ENCODE measurements around the gene MAST1. TPM values are rescaled to one million over a fixed set of nuclear protein-coding genes. Genes with fewer than 3 reads are reported as not detected.

Gene MAST1
- total RNA-seq, 2 experiments from 2014 or later: 0.59 to 0.92 TPM

DNA sequence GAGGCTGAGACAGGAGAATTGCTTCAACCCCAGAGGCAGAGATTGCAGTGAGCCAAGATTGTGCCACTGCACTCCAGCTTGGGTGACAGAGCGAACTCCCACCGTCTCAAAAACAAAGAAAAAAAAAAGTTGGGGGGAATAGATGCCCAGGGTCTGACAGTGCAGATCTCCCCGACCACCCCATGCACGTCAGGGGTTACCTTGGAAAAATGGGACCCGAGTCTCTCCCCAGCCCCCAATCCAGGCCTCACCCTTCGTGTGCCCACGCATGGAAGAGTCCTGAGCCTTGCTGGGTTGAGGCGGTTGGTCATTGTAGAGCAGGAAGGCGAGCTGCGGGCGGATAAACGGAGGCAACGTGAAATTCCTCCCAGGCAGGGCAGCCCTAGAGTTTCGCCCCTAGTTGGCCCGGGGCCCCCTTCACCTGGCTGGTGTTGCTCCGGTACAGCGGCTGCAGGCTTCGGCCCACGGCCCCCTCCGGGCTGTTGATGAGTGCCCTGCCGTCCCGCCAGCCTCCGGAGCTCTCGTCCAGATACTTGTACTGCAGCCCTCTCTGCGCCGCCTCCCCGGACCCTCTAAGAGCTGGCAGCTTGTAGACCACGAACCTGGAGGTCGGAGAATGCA is 42.3 kb downstream of the MAST1 start:
- POLR2A ChIA-PET: interaction anchor here (1.0 to 1.1 kb wide), 2 partner anchors 33 to 57 kb away, joined by 3 read pairs; partner anchors contain the start of gene CALR
- CTCF ChIA-PET: interaction anchor here (0.7 to 2.4 kb wide), 5 partner anchors 10 to 85 kb away, joined by 3 to 13 read pairs (median 7); partner anchors contain the start of gene GCDH

DNA sequence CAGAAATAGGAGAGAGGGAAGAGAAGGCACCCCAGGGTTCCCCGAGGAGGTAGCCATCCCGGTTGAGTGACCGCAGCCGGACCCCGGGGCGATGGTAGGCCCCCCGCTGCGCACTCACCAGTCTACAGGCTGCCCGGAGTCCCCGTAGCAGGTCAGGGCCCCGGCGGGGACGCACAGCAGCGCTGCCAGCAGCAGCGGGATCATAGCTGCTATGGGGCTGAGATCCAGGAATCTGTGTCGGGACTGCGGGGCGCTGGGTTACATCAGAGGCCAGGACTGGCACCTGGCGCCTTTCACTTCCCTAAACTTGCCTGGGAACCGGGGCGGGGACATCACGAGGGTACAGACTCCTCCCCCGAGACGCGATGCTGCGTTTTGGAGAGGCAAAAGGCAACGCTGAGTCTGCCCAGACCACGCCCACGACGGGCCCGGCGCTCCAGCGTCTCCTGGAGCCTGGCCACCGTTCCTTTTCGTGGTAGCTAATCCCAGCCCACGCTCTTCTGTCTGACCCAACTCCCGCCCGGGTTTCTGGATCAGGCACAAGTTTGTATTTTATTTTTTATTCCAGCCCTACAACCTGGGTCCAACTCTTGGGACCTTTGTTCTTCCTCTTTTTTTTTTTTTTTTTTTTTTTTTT is 43.0 kb downstream of the MAST1 start, which contains the start of gene DNASE2:
DNASE2 (minus strand) TSS at position 278 of the 637 bp plus-strand sequence; CDS start at position 204, 74 bp downstream.
- ChIA-PET POLR2A (interaction anchor here (0.7 to 1.1 kb wide), 4 partner anchors 9 to 57 kb away, joined by 3 read pairs; partner anchors contain the start of genes CALR and GCDH), CTCF (interaction anchor here (0.7 to 2.4 kb wide), 6 partner anchors 10 to 213 kb away, joined by 3 to 13 read pairs (median 6); partner anchors contain the start of gene GCDH)

DNA sequence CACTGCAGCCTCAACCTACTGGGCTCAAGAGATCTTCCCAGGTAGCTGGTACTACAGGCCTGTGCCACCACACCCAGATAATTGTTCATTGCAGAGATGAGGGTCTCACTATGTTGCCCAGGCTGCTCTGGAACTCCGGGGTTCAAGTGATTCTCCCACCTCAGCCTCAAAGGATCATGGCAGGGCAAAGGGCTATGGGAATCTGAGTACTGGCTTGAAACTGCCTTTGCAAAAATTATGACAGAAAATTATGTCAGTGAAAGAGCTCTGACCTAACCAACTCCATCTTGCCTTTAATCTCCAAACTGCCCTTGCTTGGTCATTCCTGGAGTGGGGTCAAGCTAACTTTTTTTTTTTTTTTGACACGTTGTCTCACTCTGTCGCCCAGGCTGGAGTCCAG is 44.3 kb downstream of the MAST1 start:
- CTCF ChIA-PET: interaction anchor here (1.5 to 2.4 kb wide), 3 partner anchors 83 to 211 kb away, joined by 4 to 13 read pairs (median 5); no protein-coding TSS in a partner anchor

GRCh38 chr19:12884202-12884601 is 45.9 kb downstream of the MAST1 start:
- POLR2A ChIA-PET: interaction anchor here (1.6 to 1.8 kb wide), 2 partner anchors 48 to 49 kb away, joined by 5 to 7 read pairs; partner anchors contain the start of gene FARSA

More for the DNA sequence above, 44.3 kb downstream of the MAST1 start:
- POLR2A ChIA-PET: interaction anchor here (0.7 to 0.8 kb wide), 2 partner anchors 9 to 148 kb away, joined by 3 to 4 read pairs; partner anchors contain the start of genes GCDH and TRIR

DNA sequence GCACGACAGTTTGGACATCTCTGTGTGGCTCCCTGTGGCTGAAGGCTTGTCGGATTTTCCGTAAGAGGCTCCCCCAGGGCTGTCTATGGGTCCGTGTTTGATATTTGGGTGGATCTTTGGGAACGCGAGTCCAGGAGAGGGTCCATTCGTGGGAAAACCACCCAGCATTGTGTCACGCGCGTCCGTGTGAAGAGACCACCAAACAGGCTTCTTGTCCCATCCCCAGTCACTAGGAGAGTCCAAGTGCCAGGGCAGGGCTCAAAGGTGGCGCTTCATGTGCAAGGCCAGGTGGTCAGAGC is 46.3 kb downstream of the MAST1 start:
- ChIA-PET POLR2A (interaction anchor here (0.7 to 1.8 kb wide), 6 partner anchors 38 to 202 kb away, joined by 3 to 7 read pairs (median 4); partner anchors contain the start of gene FARSA), CTCF (interaction anchor here (0.6 to 4.2 kb wide), 21 partner anchors 8 to 298 kb away, joined by 3 to 35 read pairs (median 5); partner anchors contain the start of genes FARSA, GADD45GIP1 and SYCE2)

More at GRCh38 chr19:12884202-12884601, 45.9 kb downstream of the MAST1 start:
- CTCF ChIA-PET: interaction anchor here (0.9 to 4.2 kb wide), 9 partner anchors 11 to 124 kb away, joined by 3 to 35 read pairs (median 5); partner anchors contain the start of genes GADD45GIP1 and SYCE2

GRCh38 chr19:12884926-12885748 is 46.8 kb downstream of the MAST1 start:
- ChIA-PET POLR2A (interaction anchor here (0.6 to 1.8 kb wide), 10 partner anchors 13 to 203 kb away, joined by 3 to 9 read pairs (median 4); partner anchors contain the start of gene FARSA), CTCF (interaction anchor here (0.6 to 4.2 kb wide), 25 partner anchors 9 to 297 kb away, joined by 3 to 35 read pairs (median 5); partner anchors contain the start of genes FARSA, GADD45GIP1 and SYCE2)

GRCh38 chr19:12885749-12886650 is 47.7 kb downstream of the MAST1 start:
- ChIA-PET POLR2A (interaction anchor here (0.6 to 1.8 kb wide), 9 partner anchors 13 to 204 kb away, joined by 3 to 9 read pairs (median 5); partner anchors contain the start of gene FARSA), CTCF (interaction anchor here (0.9 to 4.2 kb wide), 19 partner anchors 9 to 217 kb away, joined by 3 to 35 read pairs (median 5); partner anchors contain the start of genes FARSA and SYCE2)

DNA sequence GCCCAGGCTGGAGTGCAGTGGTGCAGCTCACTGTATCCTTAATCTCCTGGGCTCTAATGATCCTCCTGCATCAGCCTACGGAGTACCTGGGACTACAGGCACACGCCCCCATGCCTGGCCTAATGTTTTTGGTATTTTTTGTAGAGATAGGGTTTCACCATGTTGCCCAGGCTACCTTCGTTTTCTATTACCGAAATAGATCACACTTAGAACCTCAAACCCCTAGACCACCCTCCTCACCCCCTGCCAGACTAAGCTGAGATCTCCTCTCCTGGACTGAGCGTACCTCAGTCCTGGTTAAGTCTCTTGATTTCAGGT is 48.3 kb downstream of the MAST1 start:
- ChIA-PET POLR2A (no interaction called here), CTCF (interaction anchor here (2.0 to 4.2 kb wide), 4 partner anchors 38 to 79 kb away, joined by 5 to 35 read pairs (median 8); partner anchors contain the start of gene FARSA)

- ChIA-PET POLR2A (no interaction called here), CTCF (interaction anchor here (4.2 kb wide), 1 partner anchor 78 kb away, joined by 35 read pairs; no protein-coding TSS in a partner anchor)
Observed at GRCh38 chr19:12886969-12887747, 48.8 kb downstream of the MAST1 start, which contains the start of gene KLF1. Gene KLF1 (minus strand): TSS chr19:12887201. CDS start chr19:12887140, 61 bp downstream.

- ChIA-PET CTCF (interaction anchor here (1.3 kb wide), 1 partner anchor 9 kb away, joined by 3 read pairs; no protein-coding TSS in a partner anchor), POLR2A (interaction anchor here (1.0 kb wide), 1 partner anchor 25 kb away, joined by 5 read pairs; no protein-coding TSS in a partner anchor)
Observed at GRCh38 chr19:12888006-12888603, 49.8 kb downstream of the MAST1 start.

DNA sequence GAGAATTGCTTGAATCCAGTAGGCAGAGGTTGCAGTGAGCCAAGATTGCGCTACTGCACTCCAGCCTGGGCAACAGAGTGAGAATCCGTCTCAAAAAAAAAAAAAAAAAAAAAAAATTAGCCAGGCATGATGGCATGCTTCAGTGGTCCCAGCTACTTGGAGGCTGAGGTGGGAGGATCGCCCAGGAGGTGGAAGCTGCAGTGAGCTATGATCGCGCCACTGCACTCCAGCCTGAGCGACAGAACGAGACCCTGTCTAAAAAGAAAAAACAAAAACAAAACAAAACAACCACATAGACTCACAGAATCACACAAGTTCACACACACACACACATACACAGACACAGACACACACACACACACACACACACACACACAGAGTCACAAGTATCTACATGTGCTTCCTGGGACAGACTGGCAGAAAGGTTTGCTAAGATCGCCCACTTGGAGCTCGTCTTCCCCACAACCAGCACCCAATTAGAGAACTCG is 52.0 kb downstream of the MAST1 start:
- POLR2A ChIA-PET: interaction anchor here (0.6 to 1.5 kb wide), 8 partner anchors 9 to 209 kb away, joined by 3 to 9 read pairs (median 4); partner anchors contain the start of genes CALR, DNASE2 and FARSA
- CTCF ChIA-PET: interaction anchor here (0.6 to 2.6 kb wide), 10 partner anchors 9 to 130 kb away, joined by 3 to 11 read pairs (median 4); partner anchors contain the start of genes DNASE2 and FARSA

DNA sequence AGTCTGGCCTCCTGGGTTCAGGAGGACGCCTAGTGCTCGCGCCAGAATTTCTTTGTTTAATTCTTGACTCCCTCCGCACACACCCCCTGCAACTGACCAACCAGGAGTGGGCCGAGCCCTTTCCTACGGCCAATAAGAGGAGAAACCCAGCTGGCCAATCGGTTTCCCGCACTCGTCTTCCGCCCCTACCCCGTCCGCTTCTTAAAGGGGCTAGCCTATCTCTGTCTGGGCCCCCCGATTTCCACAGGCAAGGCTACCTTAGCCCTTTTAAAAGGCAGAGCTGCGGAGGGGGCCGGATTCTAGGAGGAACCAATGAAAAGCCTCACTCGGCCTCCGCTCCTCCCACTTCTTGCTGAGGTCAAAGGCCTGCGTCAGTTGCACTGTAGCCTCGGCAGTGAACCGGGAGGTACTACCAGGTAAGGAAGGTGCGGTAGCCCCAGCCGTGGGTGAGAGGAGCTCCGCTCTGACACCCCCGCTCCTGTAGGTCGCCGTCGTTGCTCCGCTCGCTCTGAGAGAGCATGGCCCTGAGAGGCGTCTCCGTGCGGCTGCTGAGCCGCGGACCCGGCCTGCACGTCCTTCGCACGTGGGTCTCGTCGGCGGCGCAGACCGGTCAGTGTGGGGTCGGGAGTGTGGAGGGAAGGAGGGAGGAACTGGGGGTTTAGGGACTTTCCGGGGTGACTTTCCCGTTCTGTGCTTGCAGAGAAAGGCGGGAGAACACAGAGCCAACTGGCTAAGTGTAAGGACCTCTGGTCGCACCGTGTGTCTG is 52.7 kb downstream of the MAST1 start, which contains the start of gene GCDH:
GCDH (plus strand) TSS at position 374 of the 766 bp plus-strand sequence; CDS start at position 519, 145 bp downstream.
- ChIA-PET POLR2A (interaction anchor here (0.6 to 1.5 kb wide), 8 partner anchors 9 to 210 kb away, joined by 3 to 9 read pairs (median 4); partner anchors contain the start of genes CALR, DNASE2 and FARSA), CTCF (interaction anchor here (0.6 to 2.6 kb wide), 10 partner anchors 8 to 130 kb away, joined by 3 to 11 read pairs (median 4); partner anchors contain the start of gene DNASE2)

- CTCF ChIA-PET: interaction anchor here (0.9 to 2.6 kb wide), 6 partner anchors 8 to 95 kb away, joined by 3 to 11 read pairs (median 5); partner anchors contain the start of gene DNASE2
Observed at GRCh38 chr19:12891553-12892021, 53.3 kb downstream of the MAST1 start.

DNA sequence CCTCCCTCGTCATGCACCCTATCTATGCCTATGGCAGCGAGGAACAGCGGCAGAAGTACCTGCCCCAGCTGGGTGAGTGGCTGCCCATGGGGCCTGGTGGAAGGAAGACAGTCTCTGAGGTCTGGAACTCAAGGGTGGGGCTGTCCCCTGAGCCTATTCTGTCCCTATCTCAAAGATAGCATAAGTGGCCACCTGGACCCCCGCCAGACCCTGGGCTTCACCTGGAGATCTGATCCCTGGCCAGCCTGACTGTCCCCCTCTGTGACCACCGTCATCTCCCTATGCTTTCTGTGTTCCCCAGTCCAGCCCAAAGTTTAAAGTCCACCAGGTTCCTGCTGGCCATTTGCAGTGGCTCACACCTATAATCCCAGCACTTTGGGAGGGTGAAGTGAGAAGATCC is 55.3 kb downstream of the MAST1 start:
- CTCF ChIA-PET: no interaction called here
- POLR2A ChIA-PET: no interaction called here

More at GRCh38 chr19:12891553-12892021, 53.3 kb downstream of the MAST1 start:
- POLR2A ChIA-PET: interaction anchor here (0.6 to 1.5 kb wide), 4 partner anchors 9 to 47 kb away, joined by 3 to 9 read pairs (median 4); partner anchors contain the start of genes CALR, DNASE2 and FARSA
